Left ventricle myocardium inferior (tissue), 1 donor: Measurements from ENCODE around the gene SNRPD3. TPM values are rescaled to one million over a fixed set of nuclear protein-coding genes. Genes with fewer than 3 reads are reported as not detected.
A peak's percentile ranks its signal among the peaks of the same experiment; 100 is the strongest.

ENCODE experiments used
- DNase-seq: peaks from one replicate; pipeline ENCODE4 v3.0.0-alpha.2; 2020
- H3K27ac ChIP-seq: fragments of 200-600 bp; replicated peaks from 2 replicates; pipeline ENCODE4 v1.8.0; 2021
- H3K27me3 ChIP-seq: fragments of 200-600 bp; 2 replicates; pipeline ENCODE4 v1.8.0; 2021; ENCODE audit warnings: low read depth
- H3K36me3 ChIP-seq: fragments of 200-600 bp; 2 replicates; pipeline ENCODE4 v1.8.0; 2021
- H3K4me1 ChIP-seq: fragments of 200-600 bp; 2 replicates; pipeline ENCODE4 v1.8.0; 2021
- H3K4me3 ChIP-seq: fragments of 200-600 bp; 2 replicates; pipeline ENCODE4 v1.8.0; 2021; ENCODE audit warnings: mild to moderate bottlenecking, moderate library complexity
- H3K9me3 ChIP-seq: fragments of 200-600 bp; replicated peaks from 2 replicates; pipeline ENCODE4 v1.8.0; 2021
- CTCF ChIP-seq: fragments of 200-600 bp; IDR thresholded peaks from 2 replicates; pipeline ENCODE4 v1.8.0; 2021; ENCODE audit warnings: antibody characterized with exemption, mild to moderate bottlenecking, borderline replicate concordance
- intact Hi-C: fragments of 100-400 bp; cut with micrococcal nuclease; formaldehyde crosslinking; loops from one replicate; pipeline ENCODE4 v1.11.0; 2022
- total RNA-seq: library from RNA; stranded (reverse); fragmentation: NEBNext Ultra II Directional; extraction: Animal tissue kit (Norgen Biotek cat#: 25700); gene quantifications from one replicate; pipeline ENCODE4 v1.2.1, GENCODE V29; 2021
- donor health status: DM: no; HTN: yes; CAD: no; lungs with severe emphysema.

Gene SNRPD3
- total RNA-seq, 1 donor from 2014 or later: 69.9 TPM

- intact Hi-C loops: no loop called here
- H3K27me3 ChIP-seq: no peaks in the 10 kb centered on the region
- DNase-seq: no peak
- H3K36me3 ChIP-seq: peaks cover 34% of the 10 kb centered on the region
- no peak overlapping the region for H3K4me3 ChIP-seq
- peaks cover 10% of the 10 kb centered on the region for H3K4me1 ChIP-seq
- no peak for TF ChIP-seq CTCF
- no peaks in the 10 kb centered on the region for H3K9me3 ChIP-seq
- no peak overlapping the region for H3K27ac ChIP-seq
Observed at GRCh38 chr22:24578355-24579257, 22.8 kb downstream of the SNRPD3 start.

GRCh38 chr22:24579258-24579601 lies 23.4 kb downstream of the SNRPD3 start:
- no peaks in the 10 kb centered on the region for H3K9me3 ChIP-seq
- no peak for DNase-seq
- no peaks in the 10 kb centered on the region for H3K27me3 ChIP-seq
- H3K27ac ChIP-seq: no peak overlapping the region
- intact Hi-C loops: no loop called here
- no peak overlapping the region for H3K4me3 ChIP-seq
- TF ChIP-seq CTCF: no peak
- peaks cover 16% of the 10 kb centered on the region for H3K4me1 ChIP-seq
- peaks cover 28% of the 10 kb centered on the region for H3K36me3 ChIP-seq

- Histone ChIP-seq H3K27me3 (no peaks in the 10 kb centered on the region), H3K4me3 (no peak overlapping the region), H3K27ac (no peak overlapping the region), H3K36me3 (peaks cover 18% of the 10 kb centered on the region), H3K4me1 (peaks cover 22% of the 10 kb centered on the region), H3K9me3 (no peaks in the 10 kb centered on the region)
- no peak for DNase-seq
- intact Hi-C loops: no loop called here
- TF ChIP-seq CTCF: no peak
Observed at GRCh38 chr22:24580276-24580675, 24.5 kb downstream of the SNRPD3 start.

GRCh38 chr22:24582056-24582814 lies 26.4 kb downstream of the SNRPD3 start:
- Histone ChIP-seq H3K27ac (no peak overlapping the region), H3K9me3 (no peaks in the 10 kb centered on the region), H3K36me3 (peaks cover 8% of the 10 kb centered on the region), H3K27me3 (no peaks in the 10 kb centered on the region), H3K4me1 (peaks cover 22% of the 10 kb centered on the region), H3K4me3 (no peak overlapping the region)
- DNase-seq: no peak
- TF ChIP-seq CTCF: no peak
- intact Hi-C loops: no loop called here

- H3K4me3 ChIP-seq: peak overlapping the region; percentile 39
- no peaks in the 10 kb centered on the region for H3K27me3 ChIP-seq
- intact Hi-C loops: no loop called here
- no peaks in the 10 kb centered on the region for H3K9me3 ChIP-seq
- H3K27ac ChIP-seq: peak overlapping the region; percentile 71
- DNase-seq: no peak
- H3K36me3 ChIP-seq: peaks cover 3% of the 10 kb centered on the region
- H3K4me1 ChIP-seq: peaks cover 22% of the 10 kb centered on the region
- no peak for TF ChIP-seq CTCF
Observed at GRCh38 chr22:24583221-24584165, 27.7 kb downstream of the SNRPD3 start.
